ENCODE data around the gene CELF2. TPM values are rescaled to one million over a fixed set of nuclear protein-coding genes. Genes with fewer than 3 reads are reported as not detected.

Gene CELF2
- total RNA-seq, 1 donor from 2014 or later = 110 TPM

GRCh38 chr10:11045995-11046775, 28.5 kb downstream of the CELF2 start:
- H3K27ac ChIP-seq = no peak overlapping the region

GRCh38 chr10:11046776-11047160, 29.1 kb downstream of the CELF2 start:
- H3K4me1 ChIP-seq = peaks cover 16% of the 10 kb centered on the region
- intact Hi-C loops (cut with DNase I) = no loop called here

More at GRCh38 chr10:11045995-11046775, 28.5 kb downstream of the CELF2 start:
- DNase-seq (no peak), ATAC-seq (peak; percentile 21)
- Histone ChIP-seq H3K9me3 (no peaks in the 10 kb centered on the region), H3K27me3 (no peaks in the 10 kb centered on the region), H3K36me3 (peaks cover 4% of the 10 kb centered on the region), H3K4me3 (no peak overlapping the region), H3K4me1 (peaks cover 16% of the 10 kb centered on the region)
- intact Hi-C loops (cut with DNase I) = no loop called here
- no peak for TF ChIP-seq CTCF (IDR thresholded peaks at IDR 0.05)

GRCh38 chr10:11048707-11049278, 31.1 kb downstream of the CELF2 start:
- Histone ChIP-seq H3K4me3 (no peak overlapping the region), H3K27me3 (no peaks in the 10 kb centered on the region), H3K4me1 (peaks cover 16% of the 10 kb centered on the region), H3K27ac (no peak overlapping the region), H3K36me3 (peaks cover 3% of the 10 kb centered on the region), H3K9me3 (no peaks in the 10 kb centered on the region)
- intact Hi-C loops (cut with DNase I) = no loop called here
- no peak for ATAC-seq
- no peak for TF ChIP-seq CTCF (IDR thresholded peaks at IDR 0.05)
- DNase-seq = no peak

More at GRCh38 chr10:11046776-11047160, 29.1 kb downstream of the CELF2 start:
- H3K27ac ChIP-seq = no peak overlapping the region
- no peaks in the 10 kb centered on the region for H3K9me3 ChIP-seq
- no peaks in the 10 kb centered on the region for H3K27me3 ChIP-seq
- TF ChIP-seq CTCF (IDR thresholded peaks at IDR 0.05) = no peak
- DNase-seq (no peak), ATAC-seq (no peak)
- peaks cover 4% of the 10 kb centered on the region for H3K36me3 ChIP-seq
- no peak overlapping the region for H3K4me3 ChIP-seq

- intact Hi-C loops (cut with DNase I) = no loop called here
- Histone ChIP-seq H3K9me3 (no peaks in the 10 kb centered on the region), H3K4me3 (no peak overlapping the region), H3K27ac (no peak overlapping the region), H3K4me1 (peaks cover 16% of the 10 kb centered on the region), H3K27me3 (no peaks in the 10 kb centered on the region), H3K36me3 (no peaks in the 10 kb centered on the region)
- ATAC-seq = no peak
- no peak for TF ChIP-seq CTCF (IDR thresholded peaks at IDR 0.05)
- no peak for DNase-seq
Observed at GRCh38 chr10:11049806-11050205, 32.1 kb downstream of the CELF2 start.

- H3K36me3 ChIP-seq = no peaks in the 10 kb centered on the region
- no peak for DNase-seq
- H3K4me3 ChIP-seq = no peak overlapping the region
- intact Hi-C loops (cut with DNase I) = no loop called here
- H3K27ac ChIP-seq = no peak overlapping the region
- ATAC-seq = no peak
- peaks cover 16% of the 10 kb centered on the region for H3K4me1 ChIP-seq
- no peaks in the 10 kb centered on the region for H3K27me3 ChIP-seq
- TF ChIP-seq CTCF (IDR thresholded peaks at IDR 0.05) = no peak
- no peaks in the 10 kb centered on the region for H3K9me3 ChIP-seq
Observed at GRCh38 chr10:11050301-11051287, 32.9 kb downstream of the CELF2 start.
